Fibroblast of lung (primary cell): ENCODE measurements around the gene SLC15A5. TPM values are rescaled to one million over a fixed set of nuclear protein-coding genes. Genes with fewer than 3 reads are reported as not detected.

Experiments
- DNase-seq, 2 donors: peaks; one replicate each; pipeline versions ENCODE4 v3.0.0 to v3.0.0-alpha.2; 2010; ENCODE audit warnings: low read depth in 2 of 2
- H2AFZ ChIP-seq: 2 replicates; pipeline ENCODE4 v1.5.1; 2012; ENCODE audit warnings: low read length, control low read depth, inconsistent platforms
- H3K27ac ChIP-seq: 2 replicates; pipeline ENCODE4 v1.5.1; 2011; ENCODE audit warnings: low read length, control low read depth; ENCODE audit not compliant: insufficient read depth
- H3K27me3 ChIP-seq: 2 replicates; pipeline ENCODE4 v1.5.1; 2011; ENCODE audit warnings: mild to moderate bottlenecking, low read length; ENCODE audit not compliant: control insufficient read depth, insufficient read depth
- H3K36me3 ChIP-seq: 2 replicates; pipeline ENCODE4 v1.5.1; 2011; ENCODE audit warnings: low read length; ENCODE audit not compliant: control insufficient read depth, insufficient read depth
- H3K4me1 ChIP-seq: 2 replicates; pipeline ENCODE4 v1.5.1; 2011; ENCODE audit warnings: low read length; ENCODE audit not compliant: control insufficient read depth, insufficient read depth; ENCODE audit errors: extremely low read depth
- H3K4me2 ChIP-seq: 2 replicates; pipeline ENCODE4 v1.5.1; 2011; ENCODE audit warnings: low read length, control low read depth; ENCODE audit not compliant: insufficient read depth; ENCODE audit errors: extremely low read depth
- H3K4me3 ChIP-seq, 4 experiments: fragments of 200-600 bp in 1 of 4; sonication (generic) in 1 of 4; replicated peaks in 1 of 4; 2 replicates each; pipeline ENCODE4 v1.5.1; 2011 to 2016; ENCODE audit warnings: low read length in 4 of 4, low read depth in 3 of 4, mild to moderate bottlenecking in 3 of 4, control low read depth in 2 of 4, inconsistent platforms in 1 of 4, mixed read lengths in 1 of 4; ENCODE audit not compliant: insufficient read depth in 1 of 4; ENCODE audit errors: control extremely low read depth in 1 of 4
- H3K79me2 ChIP-seq: 2 replicates; pipeline ENCODE4 v1.5.1; 2012; ENCODE audit warnings: mild to moderate bottlenecking, low read length, inconsistent platforms; ENCODE audit not compliant: control insufficient read depth, insufficient read depth
- H3K9ac ChIP-seq: 2 replicates; pipeline ENCODE4 v1.5.1; 2011; ENCODE audit warnings: mild to moderate bottlenecking, low read length, control low read depth; ENCODE audit not compliant: insufficient read depth
- H3K9me3 ChIP-seq: 2 replicates; pipeline ENCODE4 v1.5.1; 2012; ENCODE audit warnings: low read depth, low read length; ENCODE audit not compliant: control insufficient read depth, insufficient read depth
- H4K20me1 ChIP-seq: 2 replicates; pipeline ENCODE4 v1.5.1; 2011; ENCODE audit warnings: low read length; ENCODE audit not compliant: control insufficient read depth, insufficient read depth; ENCODE audit errors: extremely low read depth
- EZH2 ChIP-seq: IDR thresholded peaks from 2 replicates; pipeline ENCODE4 v1.5.1; 2012; ENCODE audit warnings: low read length, control low read depth, mild to moderate bottlenecking; ENCODE audit errors: missing control alignments
- polyA plus RNA-seq, 2 donors: library from polyadenylated mRNA; depleted of rRNA in 1 of 2; stranded (reverse) in 1 of 2; unstranded in 1 of 2; fragments of >200 nt; gene quantifications; 2 replicates each; pipeline ENCODE4 v1.2.1, GENCODE V29; 2011 to 2012; ENCODE audit warnings: missing spikeins in 1 of 2
- total RNA-seq: library from RNA; depleted of rRNA; stranded (reverse); fragments of >200 nt; gene quantifications from 2 replicates; pipeline ENCODE4 v1.2.1, GENCODE V29; 2014
- TF ChIP-seq, protein P1 (sequence below), 2 donors: IDR thresholded peaks in 1 of 2; conservative IDR thresholded peaks in 1 of 2; 1 replicate in 1 of 2; 2 replicates in 1 of 2; pipeline ENCODE4 v1.5.1; 2011 to 2012; ENCODE audit warnings: low read length in 2 of 2, control low read depth in 1 of 2, inconsistent platforms in 1 of 2, low read depth in 1 of 2, mild to moderate bottlenecking in 1 of 2

SLC15A5 gene
- total and polyA plus RNA-seq, 2 donors (not counting 1 experiment from before 2014, with no cell fraction given): not detected

DNA sequence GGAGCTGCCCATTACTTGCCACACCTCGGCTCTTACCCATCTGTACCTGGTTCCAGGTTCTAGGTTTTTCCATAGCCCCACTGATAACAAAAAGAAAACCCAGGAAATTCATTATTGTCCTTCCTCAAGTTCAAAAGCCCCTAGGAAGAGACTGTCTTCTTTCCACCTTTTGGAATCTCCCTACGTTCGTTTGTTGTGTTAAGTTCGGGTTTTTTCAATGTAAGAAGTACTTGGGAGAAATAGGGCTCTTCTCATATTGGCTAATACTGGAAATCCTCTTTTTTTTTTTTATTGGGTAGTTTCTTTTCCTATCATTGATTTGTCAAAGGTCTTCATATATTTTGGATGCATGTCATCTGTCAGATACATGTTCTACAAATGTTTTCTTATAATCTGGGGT lies 17.3 kb downstream of the SLC15A5 start:
- no peak overlapping the region for H3K27ac ChIP-seq
- H3K27me3 ChIP-seq: no peaks in the 10 kb centered on the region
- H3K9ac ChIP-seq: no peak overlapping the region
- H3K4me1 ChIP-seq: no peaks in the 10 kb centered on the region
- no peaks in the 10 kb centered on the region for H3K79me2 ChIP-seq
- no peak overlapping the region for H3K4me2 ChIP-seq
- no peak for TF ChIP-seq EZH2
- TF ChIP-seq, protein P1, sequence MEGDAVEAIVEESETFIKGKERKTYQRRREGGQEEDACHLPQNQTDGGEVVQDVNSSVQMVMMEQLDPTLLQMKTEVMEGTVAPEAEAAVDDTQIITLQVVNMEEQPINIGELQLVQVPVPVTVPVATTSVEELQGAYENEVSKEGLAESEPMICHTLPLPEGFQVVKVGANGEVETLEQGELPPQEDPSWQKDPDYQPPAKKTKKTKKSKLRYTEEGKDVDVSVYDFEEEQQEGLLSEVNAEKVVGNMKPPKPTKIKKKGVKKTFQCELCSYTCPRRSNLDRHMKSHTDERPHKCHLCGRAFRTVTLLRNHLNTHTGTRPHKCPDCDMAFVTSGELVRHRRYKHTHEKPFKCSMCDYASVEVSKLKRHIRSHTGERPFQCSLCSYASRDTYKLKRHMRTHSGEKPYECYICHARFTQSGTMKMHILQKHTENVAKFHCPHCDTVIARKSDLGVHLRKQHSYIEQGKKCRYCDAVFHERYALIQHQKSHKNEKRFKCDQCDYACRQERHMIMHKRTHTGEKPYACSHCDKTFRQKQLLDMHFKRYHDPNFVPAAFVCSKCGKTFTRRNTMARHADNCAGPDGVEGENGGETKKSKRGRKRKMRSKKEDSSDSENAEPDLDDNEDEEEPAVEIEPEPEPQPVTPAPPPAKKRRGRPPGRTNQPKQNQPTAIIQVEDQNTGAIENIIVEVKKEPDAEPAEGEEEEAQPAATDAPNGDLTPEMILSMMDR (conservative IDR thresholded peaks at IDR 0.05 in 1 of 2, IDR thresholded peaks at IDR 0.05 in 1 of 2; ENCODE audit: low read depth in 1 of 2, low read length in 2 of 2): no peak
- H3K36me3 ChIP-seq: no peaks in the 10 kb centered on the region
- DNase-seq: no peak
- no peaks in the 10 kb centered on the region for H3K9me3 ChIP-seq
- no peak overlapping the region for H3K4me3 ChIP-seq
- H2AFZ ChIP-seq: no peak overlapping the region
- H4K20me1 ChIP-seq: no peaks in the 10 kb centered on the region

DNA sequence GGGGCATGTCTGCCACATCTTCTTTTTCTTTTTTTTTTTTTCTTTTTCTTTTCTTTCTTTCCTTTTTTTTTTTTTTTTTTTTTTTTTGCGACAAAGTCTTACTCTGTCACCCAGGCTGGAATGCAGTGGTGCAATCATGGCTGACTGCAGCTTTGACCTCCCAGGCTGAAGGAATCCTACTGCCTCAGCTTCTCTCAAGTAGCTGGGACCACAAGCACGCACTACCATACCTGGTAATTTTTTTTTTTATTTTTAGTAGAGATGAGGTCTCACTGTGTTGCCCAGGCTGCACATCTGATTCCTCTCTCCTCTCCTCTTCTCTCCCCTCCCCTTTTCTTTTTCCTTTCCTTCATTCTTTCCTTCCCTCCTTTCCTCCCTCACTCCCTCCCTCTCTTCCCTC lies 18.5 kb downstream of the SLC15A5 start:
- H3K4me2 ChIP-seq: no peak overlapping the region
- H3K4me3 ChIP-seq: no peak overlapping the region
- H3K9me3 ChIP-seq: no peaks in the 10 kb centered on the region
- H2AFZ ChIP-seq: no peak overlapping the region
- no peak overlapping the region for H3K9ac ChIP-seq
- no peak for DNase-seq
- TF ChIP-seq, protein P1 (conservative IDR thresholded peaks at IDR 0.05 in 1 of 2, IDR thresholded peaks at IDR 0.05 in 1 of 2; ENCODE audit: low read depth in 1 of 2, low read length in 2 of 2): no peak
- no peaks in the 10 kb centered on the region for H3K36me3 ChIP-seq
- no peaks in the 10 kb centered on the region for H3K4me1 ChIP-seq
- no peak overlapping the region for H3K27ac ChIP-seq
- H3K79me2 ChIP-seq: no peaks in the 10 kb centered on the region
- H4K20me1 ChIP-seq: no peaks in the 10 kb centered on the region
- H3K27me3 ChIP-seq: no peaks in the 10 kb centered on the region

DNA sequence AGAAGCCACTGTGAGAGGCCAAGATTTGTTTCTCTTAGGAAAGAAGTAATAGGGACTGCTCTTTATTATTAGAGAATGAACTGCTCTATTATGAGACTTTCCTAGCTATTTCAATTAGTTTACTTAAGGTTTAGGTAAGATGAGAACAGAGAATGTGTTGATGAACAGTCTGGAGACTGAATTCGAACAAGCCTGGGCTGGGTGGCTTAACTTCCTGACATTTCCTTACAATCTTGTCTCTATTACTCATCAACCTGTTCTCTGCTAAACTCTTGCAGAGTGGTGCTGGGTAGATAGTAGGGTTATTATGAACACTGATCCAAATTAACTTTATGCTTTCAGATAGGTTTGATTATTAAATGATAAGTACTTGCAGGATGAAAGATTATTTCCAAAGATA lies 31.2 kb downstream of the SLC15A5 start:
- no peak overlapping the region for H3K4me3 ChIP-seq
- DNase-seq: no peak
- H2AFZ ChIP-seq: no peak overlapping the region
- H3K4me1 ChIP-seq: no peaks in the 10 kb centered on the region
- TF ChIP-seq EZH2: no peak
- TF ChIP-seq, protein P1 (conservative IDR thresholded peaks at IDR 0.05 in 1 of 2, IDR thresholded peaks at IDR 0.05 in 1 of 2; ENCODE audit: low read depth in 1 of 2, low read length in 2 of 2): no peak
- H3K9ac ChIP-seq: no peak overlapping the region
- no peaks in the 10 kb centered on the region for H3K79me2 ChIP-seq
- H3K9me3 ChIP-seq: no peaks in the 10 kb centered on the region
- no peaks in the 10 kb centered on the region for H3K36me3 ChIP-seq
- no peak overlapping the region for H3K4me2 ChIP-seq
- no peaks in the 10 kb centered on the region for H4K20me1 ChIP-seq
- no peaks in the 10 kb centered on the region for H3K27me3 ChIP-seq
- no peak overlapping the region for H3K27ac ChIP-seq
